ENCODE measurements around the gene NOXA1. TPM values are rescaled to one million over a fixed set of nuclear protein-coding genes. Genes with fewer than 3 reads are reported as not detected.
A peak's percentile ranks its signal among the peaks of the same experiment; 100 is the strongest.

The NOXA1 gene
- total RNA-seq, 5 donors from 2014 or later (not counting 1 experiment from before 2014, with no cell fraction given): 6.4 to 11.7 (median 8.1) TPM

GRCh38 chr9:137457406-137458193, 34.4 kb downstream of the NOXA1 start:
- no peaks in the 10 kb centered on the region for H3K9me3 ChIP-seq
- Mint-ChIP-seq H3K27me3 (no peaks in the 10 kb centered on the region), H3K27ac (no peak overlapping the region), H3K4me1 (peaks cover 27 to 56% (median 43%) of the 10 kb centered on the region in 3 donors), H3K4me3 (peak overlapping the region in 2 of 3 donors; percentile 43 to 48), H3K36me3 (no peaks in the 10 kb centered on the region), H3K9me3 (no peaks in the 10 kb centered on the region)
- peaks cover 14 to 16% of the 10 kb centered on the region in 2 donors for H3K36me3 ChIP-seq (ENCODE audit: control insufficient read depth in 2 of 2, extremely low read depth in 1 of 2, insufficient read depth in 1 of 2, low read length in 1 of 2)
- no peak overlapping the region for H3K4me3 ChIP-seq (ENCODE audit: control insufficient read depth in 1 of 2, extremely low read depth in 1 of 2, low read length in 1 of 2)
- H3K27ac ChIP-seq (ENCODE audit: low read length): no peak overlapping the region
- POLR2A ChIA-PET: interaction anchor here in 1 of 2 donors (0.5 kb wide), 1 partner anchor 87 kb away, joined by 3 read pairs; no protein-coding TSS in a partner anchor
- ATAC-seq (replicated peaks in 1 of 4) (no peak), DNase-seq (peak in 1 of 35 experiments; percentile 5)
- H3K27me3 ChIP-seq (replicated peaks in 1 of 2; ENCODE audit: control insufficient read depth in 2 of 2, extremely low read depth in 1 of 2, insufficient read depth in 2 of 2, low read length in 1 of 2): peaks cover 0 to 3% of the 10 kb centered on the region in 2 experiments
- CTCF ChIA-PET: no interaction called here
- H3K4me1 ChIP-seq (ENCODE audit: control insufficient read depth in 1 of 2, extremely low read depth in 1 of 2, insufficient read depth in 2 of 2, low read length in 2 of 2): peaks cover 38 to 85% of the 10 kb centered on the region in 2 experiments
- WGBS (ENCODE audit: insufficient coverage): 96% methylated on average over 37 of the region's 44 CpGs

DNA sequence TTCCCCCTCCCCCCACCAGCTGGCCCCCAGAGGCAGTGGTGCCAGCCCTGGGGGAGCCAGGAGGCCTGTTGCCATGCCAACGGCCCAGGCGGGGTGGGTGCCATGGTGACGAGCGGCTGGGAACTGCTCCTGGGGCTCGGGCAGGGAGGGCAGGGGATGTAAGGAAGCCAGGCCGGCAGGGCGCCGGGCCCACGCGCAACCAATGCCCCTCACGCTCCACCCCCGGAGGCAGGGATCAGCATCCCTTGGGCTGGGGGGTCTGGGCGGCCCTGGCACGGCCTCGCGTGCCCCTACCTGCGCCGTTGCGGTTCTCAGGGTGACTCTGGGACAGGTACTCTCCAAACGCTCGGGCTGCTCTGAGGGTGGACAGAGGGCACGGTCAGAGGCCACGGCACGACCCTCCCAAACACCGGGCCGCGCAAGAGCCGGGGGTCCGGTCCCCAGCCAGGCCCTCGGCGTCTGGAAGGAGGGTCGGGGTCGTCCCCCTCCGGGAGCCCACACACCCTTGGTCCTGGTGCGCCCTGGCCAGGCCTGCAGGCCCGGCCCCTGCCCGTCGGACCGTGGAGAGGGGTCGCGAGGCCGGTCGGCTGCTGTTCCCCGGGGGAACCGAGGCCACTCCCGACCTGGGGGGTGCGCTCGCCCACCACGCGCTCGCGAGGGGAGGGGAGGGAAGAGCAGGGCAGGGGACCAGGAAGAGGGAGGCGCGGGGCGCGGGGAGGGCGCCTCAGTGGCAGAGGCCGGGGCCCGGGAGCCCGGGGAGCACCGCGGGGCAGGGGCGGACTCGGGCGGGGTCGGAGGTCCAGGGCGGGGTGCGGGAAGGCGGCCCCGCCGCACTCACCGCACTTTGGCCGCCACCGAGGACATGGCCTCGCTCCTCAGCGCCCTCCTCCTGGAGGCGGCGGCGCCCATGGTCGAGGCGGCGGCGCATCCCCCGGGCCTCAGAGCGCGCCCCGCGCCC, 35.3 kb downstream of the NOXA1 start:
- peak in 1 of 35 experiments; percentile 15 for DNase-seq
- Mint-ChIP-seq H3K4me3 (peak overlapping the region in 1 of 3 donors; percentile 48), H3K27ac (no peak overlapping the region), H3K27me3 (no peaks in the 10 kb centered on the region), H3K4me1 (peaks cover 31 to 53% (median 46%) of the 10 kb centered on the region in 3 donors), H3K36me3 (no peaks in the 10 kb centered on the region), H3K9me3 (no peaks in the 10 kb centered on the region)
- 18% methylated on average over 71 of the region's 88 CpGs for WGBS (ENCODE audit: insufficient coverage)
- ChIA-PET POLR2A (no interaction called here), CTCF (no interaction called here)
- peak; percentile 13 to 20 (median 14) for ATAC-seq (replicated peaks in 1 of 4)
- no peaks in the 10 kb centered on the region for H3K9me3 ChIP-seq
- peaks cover 30 to 85% of the 10 kb centered on the region in 2 experiments for H3K4me1 ChIP-seq (ENCODE audit: control insufficient read depth in 1 of 2, extremely low read depth in 1 of 2, insufficient read depth in 2 of 2, low read length in 2 of 2)
- no peak overlapping the region for H3K27ac ChIP-seq (ENCODE audit: low read length)
- H3K4me3 ChIP-seq (ENCODE audit: control insufficient read depth in 1 of 2, extremely low read depth in 1 of 2, low read length in 1 of 2): peak overlapping the region; percentile 38 to 52
- H3K36me3 ChIP-seq (ENCODE audit: control insufficient read depth in 2 of 2, extremely low read depth in 1 of 2, insufficient read depth in 1 of 2, low read length in 1 of 2): peaks cover 9 to 10% of the 10 kb centered on the region in 2 donors
- H3K27me3 ChIP-seq (replicated peaks in 1 of 2; ENCODE audit: control insufficient read depth in 2 of 2, extremely low read depth in 1 of 2, insufficient read depth in 2 of 2, low read length in 1 of 2): peaks cover 0 to 4% of the 10 kb centered on the region in 2 experiments

GRCh38 chr9:137459152-137459600, 36.0 kb downstream of the NOXA1 start, which contains the start of gene NSMF:
TSS of gene NSMF (minus strand) at chr9:137459334. CDS start at chr9:137459102, 232 bp downstream.
- ATAC-seq (replicated peaks in 1 of 4): peak; percentile 69 to 81 (median 73)

DNA sequence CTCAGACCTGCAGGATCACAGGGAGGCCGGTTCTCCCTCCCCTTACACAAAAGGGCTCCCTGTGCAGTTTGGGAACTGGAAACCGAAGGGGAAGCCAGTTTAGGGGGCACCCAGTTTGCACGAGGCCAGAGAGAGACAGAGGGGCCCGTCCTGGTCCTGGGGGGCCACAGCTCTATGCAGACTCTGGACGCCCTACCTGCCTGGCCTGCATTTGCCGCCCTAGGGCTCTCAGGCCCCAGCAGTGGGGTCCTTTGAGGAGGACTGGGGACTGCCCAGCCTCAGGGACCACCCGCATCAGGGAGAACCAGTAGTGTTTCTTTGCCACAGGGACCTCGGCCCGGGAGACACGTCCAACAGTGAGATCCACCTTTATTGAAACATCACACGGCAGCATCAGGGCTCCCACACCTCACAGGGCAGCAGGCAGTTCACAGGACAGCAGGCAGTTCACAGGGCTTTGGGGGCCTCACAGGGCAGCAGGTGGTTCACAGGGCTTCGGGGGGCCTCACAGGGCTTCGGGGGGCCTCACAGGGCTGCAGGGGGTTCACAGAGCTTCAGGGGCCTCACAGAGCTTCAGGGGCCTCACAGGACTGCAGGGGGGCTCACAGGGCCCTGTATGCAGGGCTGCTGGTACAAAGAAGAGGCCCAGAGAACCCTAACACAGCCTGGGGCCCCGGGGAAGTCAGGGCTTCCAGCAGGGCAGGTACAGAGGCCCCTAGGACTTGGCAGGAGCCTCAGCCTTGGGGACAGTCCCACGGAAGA, 36.6 kb downstream of the NOXA1 start:
- Histone ChIP-seq H3K9me3 (no peaks in the 10 kb centered on the region), H3K4me3 (ENCODE audit: control insufficient read depth in 1 of 2, extremely low read depth in 1 of 2, low read length in 1 of 2) (peak overlapping the region; percentile 54 to 56), H3K27ac (ENCODE audit: low read length) (peak overlapping the region; percentile 85), H3K4me1 (ENCODE audit: control insufficient read depth in 1 of 2, extremely low read depth in 1 of 2, insufficient read depth in 2 of 2, low read length in 2 of 2) (peaks cover 28 to 73% of the 10 kb centered on the region in 2 experiments), H3K27me3 (replicated peaks in 1 of 2; ENCODE audit: control insufficient read depth in 2 of 2, extremely low read depth in 1 of 2, insufficient read depth in 2 of 2, low read length in 1 of 2) (peaks cover 0 to 5% of the 10 kb centered on the region in 2 experiments), H3K36me3 (ENCODE audit: control insufficient read depth in 2 of 2, extremely low read depth in 1 of 2, insufficient read depth in 1 of 2, low read length in 1 of 2) (peaks cover 9% of the 10 kb centered on the region in 2 donors)
- ChIA-PET POLR2A (no interaction called here), CTCF (interaction anchor here in 1 of 2 donors (0.8 kb wide), 1 partner anchor 37 kb away, joined by 3 read pairs; the partner anchor contains the start of genes EXD3 and NOXA1)
- no peak for DNase-seq
- H3K4me3 Mint-ChIP-seq: peak overlapping the region; percentile 61 to 72 (median 66)
- WGBS (ENCODE audit: insufficient coverage): 45% methylated on average over 14 of the region's 15 CpGs
- H3K4me1 Mint-ChIP-seq: peaks cover 31 to 43% (median 37%) of the 10 kb centered on the region in 3 donors
- no peaks in the 10 kb centered on the region for H3K9me3 Mint-ChIP-seq
- no peaks in the 10 kb centered on the region for H3K36me3 Mint-ChIP-seq
- no peaks in the 10 kb centered on the region for H3K27me3 Mint-ChIP-seq
- no peak for ATAC-seq (replicated peaks in 1 of 4)
- peak overlapping the region; percentile 69 to 82 for H3K27ac Mint-ChIP-seq

More at GRCh38 chr9:137459152-137459600, 36.0 kb downstream of the NOXA1 start, which contains the start of gene NSMF:
- Histone ChIP-seq H3K4me1 (ENCODE audit: control insufficient read depth in 1 of 2, extremely low read depth in 1 of 2, insufficient read depth in 2 of 2, low read length in 2 of 2) (peaks cover 28 to 79% of the 10 kb centered on the region in 2 experiments), H3K27ac (ENCODE audit: low read length) (peak within 1 kb of the TSS; percentile 85), H3K9me3 (no peaks in the 10 kb centered on the region), H3K4me3 (ENCODE audit: control insufficient read depth in 1 of 2, extremely low read depth in 1 of 2, low read length in 1 of 2) (peak within 1 kb of the TSS; percentile 54 to 56), H3K36me3 (ENCODE audit: control insufficient read depth in 2 of 2, extremely low read depth in 1 of 2, insufficient read depth in 1 of 2, low read length in 1 of 2) (peaks cover 9 to 10% of the 10 kb centered on the region in 2 donors), H3K27me3 (replicated peaks in 1 of 2; ENCODE audit: control insufficient read depth in 2 of 2, extremely low read depth in 1 of 2, insufficient read depth in 2 of 2, low read length in 1 of 2) (peaks cover 0 to 5% of the 10 kb centered on the region in 2 experiments)
- under 1% methylated on average over 61 of the region's 62 CpGs for WGBS (ENCODE audit: insufficient coverage)
- H3K27me3 Mint-ChIP-seq: no peaks in the 10 kb centered on the region
- CTCF ChIA-PET: interaction anchor here in 1 of 2 donors (0.8 kb wide), 1 partner anchor 36 kb away, joined by 3 read pairs; the partner anchor contains the start of genes EXD3 and NOXA1
- peak within 1 kb of the TSS; percentile 69 to 82 for H3K27ac Mint-ChIP-seq
- H3K9me3 Mint-ChIP-seq: no peaks in the 10 kb centered on the region
- POLR2A ChIA-PET: no interaction called here
- peaks cover 31 to 49% (median 43%) of the 10 kb centered on the region in 3 donors for H3K4me1 Mint-ChIP-seq
- peak; percentile 82 to 98 (median 92) for DNase-seq
- peak within 1 kb of the TSS; percentile 61 to 72 (median 66) for H3K4me3 Mint-ChIP-seq
- no peaks in the 10 kb centered on the region for H3K36me3 Mint-ChIP-seq

- ATAC-seq (replicated peaks in 1 of 4): no peak
- H3K9me3 Mint-ChIP-seq: no peaks in the 10 kb centered on the region
- peaks cover 0 to 5% of the 10 kb centered on the region in 2 experiments for H3K27me3 ChIP-seq (replicated peaks in 1 of 2; ENCODE audit: control insufficient read depth in 2 of 2, extremely low read depth in 1 of 2, insufficient read depth in 2 of 2, low read length in 1 of 2)
- no peak for DNase-seq
- H3K4me3 Mint-ChIP-seq: peak overlapping the region; percentile 13 to 72 (median 13)
- POLR2A ChIA-PET: no interaction called here
- 92% methylated on average over 27 of the region's 31 CpGs for WGBS (ENCODE audit: insufficient coverage)
- H3K9me3 ChIP-seq: no peaks in the 10 kb centered on the region
- peaks cover 21 to 64% of the 10 kb centered on the region in 2 experiments for H3K4me1 ChIP-seq (ENCODE audit: control insufficient read depth in 1 of 2, extremely low read depth in 1 of 2, insufficient read depth in 2 of 2, low read length in 2 of 2)
- H3K36me3 Mint-ChIP-seq: no peaks in the 10 kb centered on the region
- CTCF ChIA-PET: no interaction called here
- no peak overlapping the region for H3K4me3 ChIP-seq (ENCODE audit: control insufficient read depth in 1 of 2, extremely low read depth in 1 of 2, low read length in 1 of 2)
- peaks cover 31 to 37% (median 35%) of the 10 kb centered on the region in 3 donors for H3K4me1 Mint-ChIP-seq
- H3K27ac Mint-ChIP-seq: peak overlapping the region; percentile 65 to 69
- H3K27ac ChIP-seq (ENCODE audit: low read length): peak overlapping the region; percentile 2
- no peaks in the 10 kb centered on the region for H3K27me3 Mint-ChIP-seq
- H3K36me3 ChIP-seq (ENCODE audit: control insufficient read depth in 2 of 2, extremely low read depth in 1 of 2, insufficient read depth in 1 of 2, low read length in 1 of 2): peaks cover 4 to 9% of the 10 kb centered on the region in 2 donors
Observed at GRCh38 chr9:137460363-137461315, 37.4 kb downstream of the NOXA1 start.
